HepG2 (cell line): ENCODE results near the gene NINL. TPM values are rescaled to one million over a fixed set of nuclear protein-coding genes. Genes with fewer than 3 reads are reported as not detected.

Source experiments
- BHLHE40 ChIP-seq: IDR thresholded peaks from 2 replicates; pipeline ENCODE4 v1.6.1; 2011; ENCODE audit warnings: low read length, improper control_type of control experiment
- DMTF1 ChIP-seq: sonication (generic); formaldehyde crosslinking; IDR thresholded peaks from 2 replicates; pipeline ENCODE4 v1.4.0; 2020; ENCODE audit warnings: mild to moderate bottlenecking, missing genetic modification reagents
- JDP2 ChIP-seq: sonication (generic); formaldehyde crosslinking; IDR thresholded peaks from 2 replicates; pipeline ENCODE4 v1.8.1; 2022; ENCODE audit warnings: missing genetic modification reagents, borderline replicate concordance
- ZNF207 ChIP-seq: fragments of 450-650 bp; IDR thresholded peaks from 2 replicates; pipeline ENCODE4 v1.6.1; 2016; ENCODE audit warnings: antibody characterized with exemption, borderline replicate concordance
- ZNF552 ChIP-seq: sonication (generic); formaldehyde crosslinking; IDR thresholded peaks from 2 replicates; pipeline ENCODE4 v1.9.0; 2022; ENCODE audit warnings: missing genetic modification reagents, mild to moderate bottlenecking, borderline replicate concordance
- polyA plus RNA-seq, 8 experiments: library from polyadenylated mRNA; depleted of rRNA in 3 of 8; stranded (reverse) in 7 of 8; unstranded in 1 of 8; fragments of >200 nt; fragmentation: Illumina TruSeq in 4 of 8; extraction: Trizol in 4 of 8; gene quantifications; 2 replicates each; pipeline versions ENCODE4 v1.2.1 to v1.2.3, GENCODE V29; 2011 to 2016; ENCODE audit warnings: low read depth in 4 of 8, missing spikeins in 1 of 8, mixed read lengths in 1 of 8; ENCODE audit not compliant: insufficient read depth in 1 of 8
- total RNA-seq, 5 experiments: library from RNA; depleted of rRNA; stranded (reverse); fragments of >200 nt; fragmentation: Illumina TruSeq; extraction: Trizol; gene quantifications; 2 replicates each; pipeline ENCODE4 v1.2.3, GENCODE V29; 2016; ENCODE audit warnings: low read depth in 1 of 5
- TF ChIP-seq, protein P1 (sequence below): sonication (generic); formaldehyde crosslinking; IDR thresholded peaks from 2 replicates; pipeline ENCODE4 v1.4.0; 2020; ENCODE audit warnings: missing genetic modification reagents
- TF ChIP-seq, protein P2 (sequence below), 2 experiments: sonication (generic) in 1 of 2; formaldehyde crosslinking in 1 of 2; IDR thresholded peaks; 2 replicates each; pipeline versions ENCODE4 v1.6.1 to v1.9.0; 2014 to 2022; ENCODE audit warnings: antibody characterized with exemption in 1 of 2, borderline replicate concordance in 1 of 2, inconsistent platforms in 1 of 2, low read depth in 1 of 2, missing genetic modification reagents in 1 of 2
- TF ChIP-seq, protein P3 (sequence below): sonication (generic); formaldehyde crosslinking; IDR thresholded peaks from one replicate; pipeline ENCODE4 v1.5.1; 2020; ENCODE audit warnings: mild to moderate bottlenecking, missing genetic modification reagents; ENCODE audit errors: not compliant biosample characterization

Gene NINL
- total and polyA plus RNA-seq, 2 of the 13 experiments (the other 11 are each of a cell fraction or from before 2014, with no cell fraction given), result 32.3 to 34.3 TPM

DNA sequence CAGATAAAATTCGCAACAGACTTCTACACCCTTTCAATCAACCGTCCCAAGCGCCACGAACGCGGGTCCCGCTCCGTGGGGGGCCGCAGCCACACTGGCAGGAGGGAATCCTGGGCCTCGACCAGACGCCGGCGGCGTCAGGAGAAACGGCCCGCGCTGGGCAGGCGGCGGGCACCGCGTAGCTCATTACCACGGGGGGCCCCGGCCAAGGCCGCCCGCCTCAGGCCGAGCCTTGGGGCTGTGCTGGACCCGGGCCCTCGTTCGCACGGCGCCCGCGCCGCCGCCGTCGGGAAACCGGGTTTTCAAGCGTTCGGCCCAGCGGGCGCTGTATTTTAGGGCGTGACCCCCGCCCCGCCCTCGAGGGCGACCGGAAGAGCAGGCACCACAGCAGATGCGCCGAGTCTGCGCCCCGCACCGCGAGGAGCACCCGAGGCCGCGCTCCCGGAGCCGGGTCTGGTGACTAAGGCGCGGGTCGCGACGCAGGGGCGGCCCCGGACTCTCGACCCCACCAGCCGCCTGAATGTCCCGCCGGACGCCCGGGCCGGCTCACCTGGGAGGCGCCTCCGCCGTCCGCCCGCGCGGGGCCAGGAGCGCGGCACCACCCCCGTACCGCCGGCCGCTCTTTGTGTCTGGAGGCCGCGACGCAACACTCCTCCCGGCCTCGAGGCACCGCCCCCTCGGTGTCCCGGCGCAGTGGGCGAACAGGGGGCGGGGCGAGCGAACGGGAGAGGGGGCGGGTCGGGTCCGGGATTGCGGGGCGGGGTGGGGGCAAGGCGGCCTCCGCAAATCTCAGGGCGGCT is at the start of gene NINL (continued):
- TF ChIP-seq DMTF1 (CRISPR knock-in tag) (no peak), BHLHE40 (no peak), ZNF552 (CRISPR knock-in tag) (peak; percentile 7; the same call in 1 of the 2 replicates), JDP2 (CRISPR knock-in tag) (no peak), ZNF207 (no peak)
- TF ChIP-seq, protein P1, sequence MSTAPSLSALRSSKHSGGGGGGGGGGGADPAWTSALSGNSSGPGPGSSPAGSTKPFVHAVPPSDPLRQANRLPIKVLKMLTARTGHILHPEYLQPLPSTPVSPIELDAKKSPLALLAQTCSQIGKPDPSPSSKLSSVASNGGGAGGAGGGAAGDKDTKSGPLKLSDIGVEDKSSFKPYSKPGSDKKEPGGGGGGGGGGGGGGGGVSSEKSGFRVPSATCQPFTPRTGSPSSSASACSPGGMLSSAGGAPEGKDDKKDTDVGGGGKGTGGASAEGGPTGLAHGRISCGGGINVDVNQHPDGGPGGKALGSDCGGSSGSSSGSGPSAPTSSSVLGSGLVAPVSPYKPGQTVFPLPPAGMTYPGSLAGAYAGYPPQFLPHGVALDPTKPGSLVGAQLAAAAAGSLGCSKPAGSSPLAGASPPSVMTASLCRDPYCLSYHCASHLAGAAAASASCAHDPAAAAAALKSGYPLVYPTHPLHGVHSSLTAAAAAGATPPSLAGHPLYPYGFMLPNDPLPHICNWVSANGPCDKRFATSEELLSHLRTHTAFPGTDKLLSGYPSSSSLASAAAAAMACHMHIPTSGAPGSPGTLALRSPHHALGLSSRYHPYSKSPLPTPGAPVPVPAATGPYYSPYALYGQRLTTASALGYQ (CRISPR knock-in tag), result 0 out of 2 replicates have a peak, but pooled peaks have one; percentile 46
- TF ChIP-seq, protein P2, sequence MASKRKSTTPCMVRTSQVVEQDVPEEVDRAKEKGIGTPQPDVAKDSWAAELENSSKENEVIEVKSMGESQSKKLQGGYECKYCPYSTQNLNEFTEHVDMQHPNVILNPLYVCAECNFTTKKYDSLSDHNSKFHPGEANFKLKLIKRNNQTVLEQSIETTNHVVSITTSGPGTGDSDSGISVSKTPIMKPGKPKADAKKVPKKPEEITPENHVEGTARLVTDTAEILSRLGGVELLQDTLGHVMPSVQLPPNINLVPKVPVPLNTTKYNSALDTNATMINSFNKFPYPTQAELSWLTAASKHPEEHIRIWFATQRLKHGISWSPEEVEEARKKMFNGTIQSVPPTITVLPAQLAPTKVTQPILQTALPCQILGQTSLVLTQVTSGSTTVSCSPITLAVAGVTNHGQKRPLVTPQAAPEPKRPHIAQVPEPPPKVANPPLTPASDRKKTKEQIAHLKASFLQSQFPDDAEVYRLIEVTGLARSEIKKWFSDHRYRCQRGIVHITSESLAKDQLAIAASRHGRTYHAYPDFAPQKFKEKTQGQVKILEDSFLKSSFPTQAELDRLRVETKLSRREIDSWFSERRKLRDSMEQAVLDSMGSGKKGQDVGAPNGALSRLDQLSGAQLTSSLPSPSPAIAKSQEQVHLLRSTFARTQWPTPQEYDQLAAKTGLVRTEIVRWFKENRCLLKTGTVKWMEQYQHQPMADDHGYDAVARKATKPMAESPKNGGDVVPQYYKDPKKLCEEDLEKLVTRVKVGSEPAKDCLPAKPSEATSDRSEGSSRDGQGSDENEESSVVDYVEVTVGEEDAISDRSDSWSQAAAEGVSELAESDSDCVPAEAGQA (IDR thresholded peaks at IDR 0.05; ENCODE audit: low read depth), result 0 out of 2 replicates have a peak, but pooled peaks have one; percentile 19
- TF ChIP-seq, protein P2 (CRISPR knock-in tag; IDR thresholded peaks at IDR 0.05; ENCODE audit: borderline replicate concordance), result no peak
- TF ChIP-seq, protein P3, sequence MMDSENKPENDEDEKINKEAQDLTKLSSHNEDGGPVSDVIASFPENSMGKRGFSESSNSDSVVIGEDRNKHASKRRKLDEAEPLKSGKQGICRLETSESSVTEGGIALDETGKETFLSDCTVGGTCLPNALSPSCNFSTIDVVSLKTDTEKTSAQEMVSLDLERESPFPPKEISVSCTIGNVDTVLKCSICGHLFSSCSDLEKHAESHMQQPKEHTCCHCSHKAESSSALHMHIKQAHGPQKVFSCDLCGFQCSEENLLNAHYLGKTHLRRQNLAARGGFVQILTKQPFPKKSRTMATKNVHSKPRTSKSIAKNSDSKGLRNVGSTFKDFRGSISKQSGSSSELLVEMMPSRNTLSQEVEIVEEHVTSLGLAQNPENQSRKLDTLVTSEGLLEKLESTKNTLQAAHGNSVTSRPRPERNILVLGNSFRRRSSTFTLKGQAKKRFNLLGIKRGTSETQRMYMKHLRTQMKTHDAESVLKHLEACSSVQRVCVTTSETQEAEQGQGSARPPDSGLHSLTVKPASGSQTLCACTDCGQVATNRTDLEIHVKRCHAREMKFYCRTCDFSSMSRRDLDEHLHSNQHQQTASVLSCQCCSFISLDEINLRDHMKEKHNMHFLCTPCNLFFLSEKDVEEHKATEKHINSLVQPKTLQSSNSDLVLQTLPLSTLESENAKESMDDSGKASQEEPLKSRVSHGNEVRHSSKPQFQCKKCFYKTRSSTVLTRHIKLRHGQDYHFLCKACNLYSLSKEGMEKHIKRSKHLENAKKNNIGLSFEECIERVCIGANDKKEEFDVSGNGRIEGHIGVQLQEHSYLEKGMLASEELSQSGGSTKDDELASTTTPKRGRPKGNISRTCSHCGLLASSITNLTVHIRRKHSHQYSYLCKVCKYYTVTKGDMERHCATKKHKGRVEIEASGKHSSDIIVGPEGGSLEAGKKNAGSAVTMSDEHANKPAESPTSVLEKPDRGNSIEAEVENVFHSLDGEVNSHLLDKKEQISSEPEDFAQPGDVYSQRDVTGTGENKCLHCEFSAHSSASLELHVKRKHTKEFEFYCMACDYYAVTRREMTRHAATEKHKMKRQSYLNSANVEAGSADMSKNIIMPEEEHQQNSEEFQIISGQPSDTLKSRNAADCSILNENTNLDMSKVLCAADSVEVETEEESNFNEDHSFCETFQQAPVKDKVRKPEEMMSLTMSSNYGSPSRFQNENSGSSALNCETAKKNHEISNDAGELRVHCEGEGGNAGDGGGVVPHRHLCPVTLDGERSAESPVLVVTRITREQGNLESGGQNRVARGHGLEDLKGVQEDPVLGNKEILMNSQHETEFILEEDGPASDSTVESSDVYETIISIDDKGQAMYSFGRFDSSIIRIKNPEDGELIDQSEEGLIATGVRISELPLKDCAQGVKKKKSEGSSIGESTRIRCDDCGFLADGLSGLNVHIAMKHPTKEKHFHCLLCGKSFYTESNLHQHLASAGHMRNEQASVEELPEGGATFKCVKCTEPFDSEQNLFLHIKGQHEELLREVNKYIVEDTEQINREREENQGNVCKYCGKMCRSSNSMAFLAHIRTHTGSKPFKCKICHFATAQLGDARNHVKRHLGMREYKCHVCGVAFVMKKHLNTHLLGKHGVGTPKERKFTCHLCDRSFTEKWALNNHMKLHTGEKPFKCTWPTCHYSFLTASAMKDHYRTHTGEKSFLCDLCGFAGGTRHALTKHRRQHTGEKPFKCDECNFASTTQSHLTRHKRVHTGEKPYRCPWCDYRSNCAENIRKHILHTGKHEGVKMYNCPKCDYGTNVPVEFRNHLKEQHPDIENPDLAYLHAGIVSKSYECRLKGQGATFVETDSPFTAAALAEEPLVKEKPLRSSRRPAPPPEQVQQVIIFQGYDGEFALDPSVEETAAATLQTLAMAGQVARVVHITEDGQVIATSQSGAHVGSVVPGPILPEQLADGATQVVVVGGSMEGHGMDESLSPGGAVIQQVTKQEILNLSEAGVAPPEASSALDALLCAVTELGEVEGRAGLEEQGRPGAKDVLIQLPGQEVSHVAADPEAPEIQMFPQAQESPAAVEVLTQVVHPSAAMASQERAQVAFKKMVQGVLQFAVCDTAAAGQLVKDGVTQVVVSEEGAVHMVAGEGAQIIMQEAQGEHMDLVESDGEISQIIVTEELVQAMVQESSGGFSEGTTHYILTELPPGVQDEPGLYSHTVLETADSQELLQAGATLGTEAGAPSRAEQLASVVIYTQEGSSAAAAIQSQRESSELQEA, result peak; percentile 96
